Measurements from ENCODE around the gene KCNIP1.

The KCNIP1 gene

DNA sequence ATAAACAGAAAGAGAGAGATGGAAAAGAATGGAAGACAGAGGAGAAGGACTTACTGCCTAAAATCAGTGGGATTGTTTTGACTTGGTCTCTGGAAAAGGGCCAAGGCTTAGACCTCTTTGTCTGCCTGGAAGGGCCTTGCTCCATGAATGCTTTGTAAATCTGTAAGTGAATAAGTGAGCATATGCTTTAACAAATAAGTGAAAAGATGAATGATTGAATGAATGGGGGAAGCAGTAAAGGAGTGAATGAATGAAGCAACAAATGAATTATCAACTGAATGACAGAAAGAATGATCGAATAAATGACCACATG is 5.5 kb downstream of the KCNIP1 start:
- DNase-seq, result no peak

GRCh38 chr5:170510126-170510525 is 6.3 kb downstream of the KCNIP1 start:
- no peak for DNase-seq

- DNase-seq, result no peak
Measured at GRCh38 chr5:170510559-170510958, 6.7 kb downstream of the KCNIP1 start.

DNA sequence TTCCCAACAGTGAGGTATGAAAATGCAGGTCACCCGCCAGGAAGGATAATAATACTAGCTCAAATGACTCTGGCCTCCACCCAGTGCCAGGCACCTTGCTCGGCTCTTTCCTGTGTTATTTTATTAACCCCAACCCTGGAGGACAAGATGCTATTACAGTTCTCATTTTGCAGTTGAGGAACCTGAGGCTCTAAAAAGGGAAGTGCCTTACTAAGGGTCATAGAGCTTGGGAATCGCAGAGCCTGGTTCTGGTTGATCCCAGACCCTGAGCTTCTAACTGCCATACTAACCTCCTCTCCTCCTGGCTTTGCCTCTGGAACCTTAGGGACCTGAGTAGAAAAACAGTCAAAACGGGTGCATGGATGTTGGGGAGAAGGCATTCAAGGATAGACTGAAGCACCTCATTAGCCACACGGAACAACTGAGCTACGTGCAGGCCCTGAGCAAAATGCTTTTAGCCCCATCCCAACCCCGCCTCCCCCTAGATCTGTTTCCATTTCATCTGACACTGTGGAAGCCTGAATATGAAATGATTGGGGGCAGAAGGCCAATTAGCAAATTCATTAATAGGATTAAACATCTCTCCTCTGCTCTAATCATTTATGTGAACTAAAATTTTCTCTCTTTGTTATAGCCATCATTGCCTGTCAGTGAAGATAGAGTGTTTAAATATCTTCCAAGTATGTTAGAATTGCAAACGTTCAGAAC is 7.9 kb downstream of the KCNIP1 start:
- DNase-seq, result no peak

DNA sequence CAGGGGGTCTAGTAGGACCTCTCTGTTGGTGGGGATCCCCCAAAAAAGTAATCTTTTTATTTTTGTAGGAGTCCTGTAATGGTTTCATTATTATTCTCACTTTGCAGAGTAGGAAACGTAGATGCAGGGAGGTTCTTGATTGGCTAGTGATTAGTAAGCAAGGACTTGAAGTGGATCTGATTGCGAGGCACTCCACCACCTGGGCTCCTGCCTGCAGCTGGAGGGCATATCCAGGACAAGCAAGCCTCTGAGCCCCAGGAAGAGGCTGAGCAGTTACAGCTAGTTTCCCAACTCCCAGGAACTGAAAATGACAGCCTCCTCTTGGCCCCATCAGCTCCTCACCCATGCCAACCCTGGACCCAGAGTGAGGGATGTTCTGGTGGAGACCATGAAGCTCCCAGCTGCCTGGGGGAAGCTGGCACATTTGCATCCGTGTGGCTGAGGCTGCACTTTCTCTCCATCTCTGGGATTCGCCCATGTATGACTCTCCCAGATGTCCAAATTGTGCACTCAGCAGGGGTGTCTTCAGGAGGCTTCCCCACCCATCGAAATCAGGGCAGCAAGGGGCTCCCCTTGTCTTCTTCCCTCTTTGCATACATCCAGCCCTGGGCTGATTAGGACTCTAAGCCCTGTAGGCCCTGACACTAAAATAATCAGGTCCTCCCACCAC is 10.2 kb downstream of the KCNIP1 start:
- DNase-seq, result no peak

DNA sequence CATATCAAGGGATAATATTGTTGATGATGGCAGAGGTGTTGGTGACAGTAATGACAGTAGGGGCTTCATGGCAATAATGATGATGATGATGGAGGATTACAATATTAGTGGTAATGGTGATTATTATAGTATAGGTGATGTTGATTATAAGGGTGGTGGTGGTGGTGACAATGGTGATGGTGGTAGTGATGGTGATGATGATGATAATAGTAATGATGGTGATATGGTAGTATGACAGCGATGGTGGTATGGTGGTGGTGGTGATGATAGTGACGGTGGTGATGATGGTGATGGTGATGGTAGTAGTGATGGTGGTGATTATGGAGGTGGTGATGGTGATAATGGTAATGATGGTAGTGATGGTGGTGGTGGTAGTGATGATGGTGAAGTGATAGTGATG is 13.6 kb downstream of the KCNIP1 start:
- DNase-seq, result no peak

- DNase-seq, result no peak
Measured at GRCh38 chr5:170518277-170518676, 14.5 kb downstream of the KCNIP1 start.

DNA sequence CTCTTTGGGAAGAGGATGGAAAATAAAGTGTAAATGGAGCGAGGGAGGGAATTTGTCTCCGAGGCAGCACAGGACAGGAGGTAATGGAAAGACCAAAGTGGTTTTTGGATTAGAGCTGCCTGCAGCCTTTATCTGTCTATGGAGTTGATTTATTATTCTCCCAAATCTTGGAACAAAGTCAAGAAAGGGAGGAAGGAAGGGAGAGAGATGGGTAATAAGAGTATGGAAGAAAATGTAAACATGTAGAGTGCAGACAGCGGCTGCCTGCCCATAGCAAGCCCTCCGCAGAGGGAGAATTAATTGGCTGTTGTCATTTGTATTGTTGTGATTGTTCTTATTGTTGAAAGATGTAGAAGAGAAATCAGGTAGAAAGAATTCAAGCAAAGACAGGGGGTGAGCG is 15.7 kb downstream of the KCNIP1 start:
- DNase-seq, result no peak

- no peak for DNase-seq
Measured at GRCh38 chr5:170520372-170520771, 16.6 kb downstream of the KCNIP1 start.

- no peak for DNase-seq
Measured at GRCh38 chr5:170522211-170523141, 18.7 kb downstream of the KCNIP1 start.

DNA sequence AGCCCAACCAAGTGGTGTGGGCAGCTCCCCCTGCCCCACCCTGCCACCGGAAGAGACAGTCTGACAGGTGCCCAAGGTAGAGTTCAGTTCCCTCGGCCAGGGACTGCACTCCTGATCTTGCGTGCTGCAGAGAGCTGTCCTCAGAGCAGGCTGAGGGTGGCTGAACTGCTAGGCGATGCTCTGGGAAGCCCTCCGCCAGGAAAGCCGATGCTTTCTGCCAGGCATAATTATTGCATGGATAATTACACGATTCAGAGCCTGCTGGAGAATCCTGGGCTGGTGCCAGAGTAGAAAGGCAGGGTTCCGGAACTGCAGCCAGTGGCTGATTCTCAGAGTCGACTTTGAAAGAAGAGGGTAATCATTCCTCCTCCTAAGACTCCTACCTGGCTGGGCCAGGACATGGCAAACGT is 19.3 kb downstream of the KCNIP1 start:
- no peak for DNase-seq

DNA sequence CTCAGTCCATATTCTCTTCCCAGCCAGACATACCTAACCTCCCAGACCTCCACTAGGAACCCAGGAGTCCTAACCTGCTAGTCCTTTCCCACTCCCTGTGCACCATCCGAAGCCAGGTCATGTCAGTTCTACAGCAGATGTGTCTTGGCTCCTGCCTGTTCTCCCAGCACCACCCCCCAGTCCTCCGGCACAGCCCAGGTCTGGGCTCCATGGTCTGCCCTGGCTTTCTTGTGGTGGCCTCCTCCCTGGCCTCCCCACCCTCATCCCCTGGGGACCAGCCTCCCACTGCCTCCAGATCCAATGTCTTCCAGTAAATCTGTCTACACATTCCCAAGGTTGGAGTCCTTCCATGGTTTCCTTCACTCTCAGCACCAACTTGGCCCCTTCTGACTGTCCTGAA is 20.0 kb downstream of the KCNIP1 start:
- no peak for DNase-seq

GRCh38 chr5:170524576-170524975 is 20.8 kb downstream of the KCNIP1 start:
- no peak for DNase-seq

DNA sequence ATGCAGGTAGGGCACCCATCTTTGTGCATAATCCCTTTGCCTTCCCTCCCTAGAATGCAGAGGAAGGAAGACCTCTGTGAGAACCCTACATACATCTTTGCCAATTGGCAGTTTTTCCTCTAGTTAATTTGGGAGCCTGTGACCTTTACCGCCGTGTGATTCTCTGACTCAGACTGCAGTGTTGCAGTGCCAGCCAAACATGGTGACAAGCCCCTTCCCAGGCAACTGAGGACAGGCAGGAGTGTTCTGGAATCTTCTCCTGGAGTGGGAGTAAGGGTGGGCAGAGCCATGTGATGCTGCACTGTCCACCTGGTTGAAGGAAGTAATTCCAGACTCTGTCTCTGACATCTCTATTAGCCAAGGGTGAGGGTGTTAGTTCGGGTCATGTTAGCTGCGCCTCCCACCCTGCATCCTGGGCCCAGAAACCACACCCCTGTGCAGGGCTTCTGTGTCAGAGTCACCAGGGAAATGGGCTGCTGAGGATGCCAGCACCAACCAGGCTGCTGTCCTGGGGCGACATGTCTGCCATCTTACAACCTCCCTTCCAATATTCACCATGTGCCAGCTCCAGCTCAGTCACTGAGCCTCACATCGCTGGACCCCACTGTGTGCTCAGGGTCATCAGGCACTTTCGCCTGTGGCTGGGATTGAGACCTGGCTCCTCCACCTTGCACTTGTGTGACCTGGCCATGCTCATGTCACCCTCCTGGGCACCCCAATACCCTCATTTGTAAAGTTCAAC is 21.8 kb downstream of the KCNIP1 start:
- DNase-seq, result no peak

DNA sequence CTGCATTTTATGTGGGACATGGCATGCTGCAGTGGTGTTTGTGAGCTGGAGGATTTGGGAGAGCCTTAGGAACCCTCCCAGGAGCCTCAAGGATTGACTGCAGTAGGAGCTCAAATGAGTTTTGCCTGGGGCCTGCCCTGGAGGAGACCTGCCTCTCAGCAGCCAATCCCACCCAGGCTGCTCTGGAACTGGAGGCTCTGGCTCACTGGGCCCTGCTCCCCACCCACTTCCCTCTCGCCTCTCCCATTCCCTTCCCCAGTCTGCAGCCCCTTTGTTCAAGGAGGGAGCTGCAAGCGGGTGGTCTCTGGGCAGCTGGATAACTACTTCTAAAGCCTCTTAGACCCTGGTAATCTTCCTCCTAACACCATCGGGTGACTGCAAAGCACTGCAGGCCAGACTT is 24.2 kb downstream of the KCNIP1 start:
- no peak for DNase-seq

DNA sequence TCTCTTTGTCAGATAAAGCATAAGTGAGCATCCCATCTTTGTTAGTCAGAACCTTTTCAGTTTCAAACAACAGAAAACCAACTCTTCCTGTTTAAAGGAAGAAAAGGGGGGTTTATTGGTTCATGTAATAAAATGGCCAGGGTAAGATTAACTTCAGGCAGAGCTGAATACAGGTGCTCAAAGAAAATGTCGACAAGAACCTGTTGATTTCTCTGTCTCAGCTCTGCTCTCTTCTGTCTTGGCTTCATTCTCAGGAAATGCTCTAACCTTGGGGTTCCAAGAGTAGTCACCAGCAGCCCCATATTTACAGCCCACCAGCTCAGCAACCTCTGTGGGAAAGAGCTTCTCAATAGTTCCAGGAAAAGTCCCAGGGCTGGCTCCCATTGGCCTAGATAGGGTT is 25.2 kb downstream of the KCNIP1 start:
- DNase-seq, result no peak

DNA sequence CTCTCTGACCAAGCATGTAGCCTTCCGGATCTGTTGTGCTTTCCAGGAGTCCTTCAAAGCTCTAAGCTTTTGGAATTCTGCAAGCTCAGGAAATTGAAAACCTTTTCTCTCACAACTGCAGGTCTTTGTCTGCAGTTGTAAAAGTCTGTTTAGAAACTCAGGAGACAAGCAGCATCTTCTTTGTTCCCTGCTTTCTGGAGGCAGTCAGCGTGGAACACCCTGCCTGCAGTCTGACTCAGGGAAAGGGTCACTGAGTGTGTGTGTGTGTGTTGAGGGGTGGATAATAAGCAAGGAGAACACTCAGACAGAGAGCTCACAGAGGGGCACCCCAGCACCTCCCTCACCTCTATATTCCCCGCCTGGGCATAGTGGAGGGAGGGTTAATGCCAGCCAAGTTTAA is 29.1 kb downstream of the KCNIP1 start:
- DNase-seq, result no peak

GRCh38 chr5:170533383-170533782 is 29.6 kb downstream of the KCNIP1 start:
- no peak for DNase-seq

GRCh38 chr5:170534177-170534576 is 30.4 kb downstream of the KCNIP1 start:
- DNase-seq, result no peak

DNA sequence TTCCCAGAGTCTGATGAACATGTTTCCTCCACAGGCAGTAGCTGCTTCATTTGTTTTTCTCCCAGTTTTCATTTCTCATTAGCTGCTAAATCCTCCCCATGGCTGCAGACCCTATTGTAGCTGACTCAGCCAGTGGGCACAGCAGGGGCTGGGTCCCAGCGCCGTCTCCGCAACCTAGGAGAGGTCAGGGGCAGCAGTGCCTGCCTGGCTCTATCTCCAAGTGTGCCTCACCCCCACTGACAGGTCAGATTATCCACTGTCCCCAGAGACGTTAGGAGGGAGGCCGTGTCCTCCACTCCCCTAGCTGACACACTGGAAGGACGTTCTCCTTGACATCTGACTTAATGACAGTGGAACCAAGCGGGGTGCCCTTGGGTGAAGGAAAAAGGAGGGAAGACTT is 31.1 kb downstream of the KCNIP1 start:
- DNase-seq, result no peak

- DNase-seq, result no peak
Measured at GRCh38 chr5:170536525-170536924, 32.7 kb downstream of the KCNIP1 start.

- no peak for DNase-seq
Measured at GRCh38 chr5:170537451-170538095, 33.8 kb downstream of the KCNIP1 start.

- no peak for DNase-seq
Measured at GRCh38 chr5:170538096-170538465, 34.3 kb downstream of the KCNIP1 start.

Data from central memory CD4-positive, alpha-beta T cell (primary cell).